ENCODE data around the gene TMEM18.

The TMEM18 gene

GRCh38 chr2:671072-671471, 6.1 kb downstream of the TMEM18 start:
- DNase-seq = no peak
- Histone ChIP-seq H3K36me3 (replicated peaks) (peaks cover 24% of the 10 kb centered on the region), H3K27me3 (replicated peaks) (no peaks in the 10 kb centered on the region)

GRCh38 chr2:670637-671036, 6.6 kb downstream of the TMEM18 start:
- no peaks in the 10 kb centered on the region for H3K27me3 ChIP-seq (replicated peaks)
- no peak for DNase-seq
- TF ChIP-seq CTCF (IDR thresholded peaks at IDR 0.05; ENCODE audit: low read depth, low read length, missing control alignments) = no peak
- peaks cover 24% of the 10 kb centered on the region for H3K36me3 ChIP-seq (replicated peaks)
- H3K4me3 ChIP-seq (ENCODE audit: low read depth, low read length) = no peak overlapping the region
- in situ Hi-C loops (cut with HindIII; ENCODE audit: low pct_ligation_motif_present, low sequenced_read_pairs) = no loop called here
- no peak overlapping the region for H3K27ac ChIP-seq

More at GRCh38 chr2:671072-671471, 6.1 kb downstream of the TMEM18 start:
- Histone ChIP-seq H3K4me3 (ENCODE audit: low read depth, low read length) (no peak overlapping the region), H3K27ac (no peak overlapping the region)
- TF ChIP-seq CTCF (IDR thresholded peaks at IDR 0.05; ENCODE audit: low read depth, low read length, missing control alignments) = no peak
- in situ Hi-C loops (cut with HindIII; ENCODE audit: low pct_ligation_motif_present, low sequenced_read_pairs) = no loop called here

GRCh38 chr2:669323-669722, 7.9 kb downstream of the TMEM18 start:
- Histone ChIP-seq H3K36me3 (replicated peaks) (peaks cover 24% of the 10 kb centered on the region), H3K27ac (no peak overlapping the region), H3K4me3 (ENCODE audit: low read depth, low read length) (no peak overlapping the region), H3K27me3 (replicated peaks) (no peaks in the 10 kb centered on the region)
- no peak for TF ChIP-seq CTCF (IDR thresholded peaks at IDR 0.05; ENCODE audit: low read depth, low read length, missing control alignments)
- DNase-seq = peak; percentile 72
- in situ Hi-C loops (cut with HindIII; ENCODE audit: low pct_ligation_motif_present, low sequenced_read_pairs) = no loop called here

GRCh38 chr2:668000-668398, 9.2 kb downstream of the TMEM18 start:
- peaks cover 24% of the 10 kb centered on the region for H3K36me3 ChIP-seq (replicated peaks)
- no peak for TF ChIP-seq CTCF (IDR thresholded peaks at IDR 0.05; ENCODE audit: low read depth, low read length, missing control alignments)

GRCh38 chr2:667332-667999, 9.7 kb downstream of the TMEM18 start:
- peak; percentile 78 for TF ChIP-seq CTCF (IDR thresholded peaks at IDR 0.05; ENCODE audit: low read depth, low read length, missing control alignments)
- Histone ChIP-seq H3K27me3 (replicated peaks) (no peaks in the 10 kb centered on the region), H3K27ac (no peak overlapping the region), H3K4me3 (ENCODE audit: low read depth, low read length) (no peak overlapping the region), H3K36me3 (replicated peaks) (peaks cover 22% of the 10 kb centered on the region)
- DNase-seq = peak; percentile 57
- in situ Hi-C loops (cut with HindIII; ENCODE audit: low pct_ligation_motif_present, low sequenced_read_pairs) = no loop called here

More at GRCh38 chr2:668000-668398, 9.2 kb downstream of the TMEM18 start:
- H3K4me3 ChIP-seq (ENCODE audit: low read depth, low read length) = no peak overlapping the region
- no peak for DNase-seq
- no peaks in the 10 kb centered on the region for H3K27me3 ChIP-seq (replicated peaks)
- in situ Hi-C loops (cut with HindIII; ENCODE audit: low pct_ligation_motif_present, low sequenced_read_pairs) = no loop called here
- H3K27ac ChIP-seq = no peak overlapping the region

- Histone ChIP-seq H3K27ac (no peak overlapping the region), H3K36me3 (replicated peaks) (peaks cover 18% of the 10 kb centered on the region), H3K27me3 (replicated peaks) (no peaks in the 10 kb centered on the region), H3K4me3 (ENCODE audit: low read depth, low read length) (no peak overlapping the region)
- no peak for TF ChIP-seq CTCF (IDR thresholded peaks at IDR 0.05; ENCODE audit: low read depth, low read length, missing control alignments)
- in situ Hi-C loops (cut with HindIII; ENCODE audit: low pct_ligation_motif_present, low sequenced_read_pairs) = no loop called here
- no peak for DNase-seq
Observed at GRCh38 chr2:666441-666840, 10.8 kb downstream of the TMEM18 start.
